ENCODE measurements around the gene MATCAP1. TPM values are rescaled to one million over a fixed set of nuclear protein-coding genes. Genes with fewer than 3 reads are reported as not detected.

Gene MATCAP1
- total and polyA plus RNA-seq, 11 donors: 4.1 to 21.6 (median 11.1) TPM

- ATAC-seq: peak; percentile 77 to 92 (median 81)
Observed at GRCh38 chr16:67150833-67151396, 32.8 kb downstream of the MATCAP1 start, which contains the start of gene B3GNT9. Gene B3GNT9, minus strand, starts transcription at chr16:67150998. Its CDS starts 513 bp downstream, at chr16:67150485.

GRCh38 chr16:67150047-67150832, 33.5 kb downstream of the MATCAP1 start:
- intact Hi-C loops (cut with DNase I): loop anchor here in 5 of 10 donors (2.0 to 10.0 kb wide), 3 partner anchors 135 to 255 kb away; no protein-coding TSS in a partner anchor
- 7 to 16% (median 8%) methylated on average over 10 to 94 of the region's 94 CpGs for WGBS, 4 donors
- H3K27me3 ChIP-seq: peaks cover 0 to 17% (median 0%) of the 10 kb centered on the region in 9 donors
- peak; percentile 19 to 77 (median 52) for ATAC-seq
- peak in 3 of 5 donors; percentile 62 to 83 (median 75) for DNase-seq
- H3K27ac ChIP-seq: peak overlapping the region; percentile 30 to 93 (median 83)
- no peaks in the 10 kb centered on the region for H3K9me3 ChIP-seq
- peaks cover 0 to 24% (median 13%) of the 10 kb centered on the region in 12 donors for H3K4me1 ChIP-seq
- peaks cover 0 to 41% (median 32%) of the 10 kb centered on the region in 9 donors for H3K36me3 ChIP-seq
- TF ChIP-seq, protein P1, sequence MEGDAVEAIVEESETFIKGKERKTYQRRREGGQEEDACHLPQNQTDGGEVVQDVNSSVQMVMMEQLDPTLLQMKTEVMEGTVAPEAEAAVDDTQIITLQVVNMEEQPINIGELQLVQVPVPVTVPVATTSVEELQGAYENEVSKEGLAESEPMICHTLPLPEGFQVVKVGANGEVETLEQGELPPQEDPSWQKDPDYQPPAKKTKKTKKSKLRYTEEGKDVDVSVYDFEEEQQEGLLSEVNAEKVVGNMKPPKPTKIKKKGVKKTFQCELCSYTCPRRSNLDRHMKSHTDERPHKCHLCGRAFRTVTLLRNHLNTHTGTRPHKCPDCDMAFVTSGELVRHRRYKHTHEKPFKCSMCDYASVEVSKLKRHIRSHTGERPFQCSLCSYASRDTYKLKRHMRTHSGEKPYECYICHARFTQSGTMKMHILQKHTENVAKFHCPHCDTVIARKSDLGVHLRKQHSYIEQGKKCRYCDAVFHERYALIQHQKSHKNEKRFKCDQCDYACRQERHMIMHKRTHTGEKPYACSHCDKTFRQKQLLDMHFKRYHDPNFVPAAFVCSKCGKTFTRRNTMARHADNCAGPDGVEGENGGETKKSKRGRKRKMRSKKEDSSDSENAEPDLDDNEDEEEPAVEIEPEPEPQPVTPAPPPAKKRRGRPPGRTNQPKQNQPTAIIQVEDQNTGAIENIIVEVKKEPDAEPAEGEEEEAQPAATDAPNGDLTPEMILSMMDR (IDR thresholded peaks at IDR 0.05): peak in 4 of 12 donors; percentile 7 to 25 (median 12)
- no peak for TF ChIP-seq POLR2A (IDR thresholded peaks at IDR 0.05)
- H3K4me3 ChIP-seq: peak overlapping the region; percentile 27 to 75 (median 64)

More at GRCh38 chr16:67150833-67151396, 32.8 kb downstream of the MATCAP1 start, which contains the start of gene B3GNT9:
- H3K27ac ChIP-seq: peak within 1 kb of the TSS; percentile 30 to 93 (median 83)
- 1% methylated on average over 10 to 34 of the region's 34 CpGs for WGBS, 4 donors
- peaks cover 0 to 30% (median 16%) of the 10 kb centered on the region in 12 donors for H3K4me1 ChIP-seq
- intact Hi-C loops (cut with DNase I): loop anchor here in 5 of 10 donors (2.0 to 10.0 kb wide), 3 partner anchors 136 to 256 kb away; no protein-coding TSS in a partner anchor
- DNase-seq: peak; percentile 84 to 87 (median 84)
- peaks cover 0 to 34% (median 25%) of the 10 kb centered on the region in 9 donors for H3K36me3 ChIP-seq
- peaks cover 0 to 17% (median 0%) of the 10 kb centered on the region in 9 donors for H3K27me3 ChIP-seq
- H3K9me3 ChIP-seq: no peaks in the 10 kb centered on the region
- peak within 1 kb of the TSS; percentile 27 to 75 (median 64) for H3K4me3 ChIP-seq
- TF ChIP-seq, protein P1 (IDR thresholded peaks at IDR 0.05): no peak
- TF ChIP-seq POLR2A (IDR thresholded peaks at IDR 0.05): no peak

DNA sequence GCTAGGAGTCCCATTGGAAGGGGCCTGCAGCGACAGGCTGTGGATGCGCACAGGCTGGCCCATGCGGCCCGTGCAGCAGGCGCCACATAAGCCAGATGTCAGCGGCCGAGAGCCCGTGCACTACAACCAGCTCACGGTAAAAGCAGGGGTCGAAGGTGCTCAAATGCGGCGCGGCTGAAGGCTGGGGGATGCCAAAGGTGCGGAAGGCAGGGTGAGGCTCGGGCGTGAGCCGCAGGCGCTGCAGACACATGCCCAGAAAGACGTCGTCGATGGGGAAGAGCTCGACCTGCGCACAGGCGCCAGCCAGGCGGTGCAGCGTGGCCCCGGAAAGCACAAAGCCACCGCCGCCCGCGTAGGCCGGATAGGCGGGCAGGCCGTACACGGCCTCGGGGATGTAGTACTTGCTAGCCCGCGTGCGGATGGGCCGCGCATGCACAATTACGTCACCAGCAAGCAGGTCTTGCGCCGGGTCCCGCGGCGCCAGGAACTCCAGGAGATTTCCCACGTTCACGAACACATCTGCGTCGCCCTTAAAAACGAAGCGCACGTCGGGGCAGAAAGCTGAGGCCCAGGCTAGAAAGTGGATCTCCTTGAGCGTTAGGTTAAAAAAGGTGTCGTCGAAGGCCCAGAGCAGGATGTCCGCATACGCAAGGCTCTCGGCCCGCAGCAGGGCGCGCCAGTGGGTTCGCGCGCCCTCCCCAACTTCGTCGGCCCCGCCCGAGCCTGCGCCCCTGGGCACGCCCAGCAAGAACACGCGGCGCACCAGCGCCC, 34.3 kb downstream of the MATCAP1 start:
- H3K27ac ChIP-seq: peak overlapping the region in 5 of 12 donors; percentile 81 to 93 (median 88)
- no peak for TF ChIP-seq POLR2A (IDR thresholded peaks at IDR 0.05)
- TF ChIP-seq, protein P1 (IDR thresholded peaks at IDR 0.05): no peak
- ATAC-seq: no peak
- peaks cover 0 to 16% (median 8%) of the 10 kb centered on the region in 12 donors for H3K4me1 ChIP-seq
- WGBS, 4 donors: 61 to 77% (median 71%) methylated on average over 59 to 77 of the region's 77 CpGs
- peak overlapping the region in 5 of 12 donors; percentile 63 to 75 (median 69) for H3K4me3 ChIP-seq
- peaks cover 0 to 49% (median 39%) of the 10 kb centered on the region in 9 donors for H3K36me3 ChIP-seq
- no peaks in the 10 kb centered on the region for H3K9me3 ChIP-seq
- intact Hi-C loops (cut with DNase I): loop anchor here in 5 of 10 donors (2.0 to 10.0 kb wide), 3 partner anchors 135 to 255 kb away; no protein-coding TSS in a partner anchor
- peaks cover 0 to 17% (median 0%) of the 10 kb centered on the region in 9 donors for H3K27me3 ChIP-seq
- DNase-seq: no peak

Data from heart left ventricle (tissue), 16 donors.